Spleen (tissue), 7 donors: ENCODE measurements around the gene RPL32.

Experiments
- POLR2A ChIP-seq, 3 donors: fragments of 450-650 bp; IDR thresholded peaks; one replicate each; pipeline ENCODE4 v1.5.1; 2017; ENCODE audit warnings: antibody characterized with exemption in 3 of 3, mild to moderate bottlenecking in 1 of 3
- POLR2AphosphoS5 ChIP-seq, 3 donors: sonication (generic); formaldehyde crosslinking; IDR thresholded peaks; one replicate each; pipeline ENCODE4 v1.5.1; 2017; ENCODE audit warnings: antibody characterized with exemption in 3 of 3
- TF ChIP-seq, protein P1 (sequence below), 11 experiments: fragments of 200-600 bp in 7 of 11; fragments of 450-650 bp in 4 of 11; sonication (generic) in 4 of 11; IDR thresholded peaks in 8 of 11; conservative IDR thresholded peaks in 3 of 11; 1 replicate in 7 of 11; 2 replicates in 4 of 11; pipeline versions ENCODE4 v1.4.0 to v1.8.0; 2016 to 2021; ENCODE audit warnings: antibody characterized with exemption in 11 of 11, inconsistent platforms in 4 of 11, mild to moderate bottlenecking in 1 of 11
- donor health status: DM: no; HTN: no; CAD: no; lungs with moderate emphysema.
- donor health status: DM: no; HTN: no; CAD: no.
- donor health status: DM: no; HTN: no; CAD: no.

- TF ChIP-seq, protein P1, sequence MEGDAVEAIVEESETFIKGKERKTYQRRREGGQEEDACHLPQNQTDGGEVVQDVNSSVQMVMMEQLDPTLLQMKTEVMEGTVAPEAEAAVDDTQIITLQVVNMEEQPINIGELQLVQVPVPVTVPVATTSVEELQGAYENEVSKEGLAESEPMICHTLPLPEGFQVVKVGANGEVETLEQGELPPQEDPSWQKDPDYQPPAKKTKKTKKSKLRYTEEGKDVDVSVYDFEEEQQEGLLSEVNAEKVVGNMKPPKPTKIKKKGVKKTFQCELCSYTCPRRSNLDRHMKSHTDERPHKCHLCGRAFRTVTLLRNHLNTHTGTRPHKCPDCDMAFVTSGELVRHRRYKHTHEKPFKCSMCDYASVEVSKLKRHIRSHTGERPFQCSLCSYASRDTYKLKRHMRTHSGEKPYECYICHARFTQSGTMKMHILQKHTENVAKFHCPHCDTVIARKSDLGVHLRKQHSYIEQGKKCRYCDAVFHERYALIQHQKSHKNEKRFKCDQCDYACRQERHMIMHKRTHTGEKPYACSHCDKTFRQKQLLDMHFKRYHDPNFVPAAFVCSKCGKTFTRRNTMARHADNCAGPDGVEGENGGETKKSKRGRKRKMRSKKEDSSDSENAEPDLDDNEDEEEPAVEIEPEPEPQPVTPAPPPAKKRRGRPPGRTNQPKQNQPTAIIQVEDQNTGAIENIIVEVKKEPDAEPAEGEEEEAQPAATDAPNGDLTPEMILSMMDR (IDR thresholded peaks at IDR 0.05 in 8 of 11, conservative IDR thresholded peaks at IDR 0.05 in 3 of 11): no peak
- TF ChIP-seq POLR2A (IDR thresholded peaks at IDR 0.05) (no peak), POLR2AphosphoS5 (IDR thresholded peaks at IDR 0.05) (no peak)
Observed at GRCh38 chr3:12852201-12852600, 10.8 kb upstream of the RPL32 start.
